ENCODE data around the gene FAM151A.

GRCh38 chr1:54640863-54641836 is 17.8 kb upstream of the FAM151A start, which contains the start of gene MROH7:
- TF ChIP-seq POLR2A (IDR thresholded peaks at IDR 0.05; ENCODE audit: low read depth, low read length) (no peak), TAF1 (IDR thresholded peaks at IDR 0.05; ENCODE audit: low read depth, low read length) (no peak), POLR2AphosphoS5 (IDR thresholded peaks at IDR 0.05; ENCODE audit: low read depth, low read length) (no peak), SPI1 (IDR thresholded peaks at IDR 0.05; ENCODE audit: low read depth, low read length) (no peak), POU2F2 (IDR thresholded peaks at IDR 0.05; ENCODE audit: low read depth, low read length) (no peak), PAX5 (IDR thresholded peaks at IDR 0.05; ENCODE audit: insufficient read depth, low read length, severe bottlenecking) (no peak)

Data from GM12891 (cell line).